GM18870 (cell line): ENCODE data around the gene IFI44.

Experiments used
- ATAC-seq: cut with Tn5 transposase; IDR thresholded peaks from one replicate; pipeline ENCODE4 v1.9.1; 2021; ENCODE audit warnings: moderate library complexity; ENCODE audit not compliant: unreplicated experiment

IFI44 gene

DNA sequence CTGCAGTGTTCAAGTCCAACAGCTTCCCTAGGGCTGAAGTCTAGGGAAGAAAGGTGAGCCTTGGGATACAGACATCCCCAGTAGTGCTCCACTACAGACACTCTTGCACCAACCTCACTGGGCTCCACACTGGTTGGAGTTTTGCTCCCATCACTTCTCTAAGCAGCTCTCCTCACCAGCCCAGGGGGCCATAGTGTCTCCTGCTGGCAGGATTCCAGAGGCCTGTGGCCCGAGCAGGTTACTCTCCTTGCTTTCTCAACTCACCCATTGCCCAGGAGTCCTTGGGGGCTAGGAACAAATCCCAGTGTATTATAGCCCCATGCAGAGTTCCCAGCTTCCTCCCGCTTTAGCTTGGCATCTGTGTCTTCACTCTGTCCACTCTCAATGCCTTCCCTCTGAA, 52.8 kb downstream of the IFI44 start:
- no peak for ATAC-seq

DNA sequence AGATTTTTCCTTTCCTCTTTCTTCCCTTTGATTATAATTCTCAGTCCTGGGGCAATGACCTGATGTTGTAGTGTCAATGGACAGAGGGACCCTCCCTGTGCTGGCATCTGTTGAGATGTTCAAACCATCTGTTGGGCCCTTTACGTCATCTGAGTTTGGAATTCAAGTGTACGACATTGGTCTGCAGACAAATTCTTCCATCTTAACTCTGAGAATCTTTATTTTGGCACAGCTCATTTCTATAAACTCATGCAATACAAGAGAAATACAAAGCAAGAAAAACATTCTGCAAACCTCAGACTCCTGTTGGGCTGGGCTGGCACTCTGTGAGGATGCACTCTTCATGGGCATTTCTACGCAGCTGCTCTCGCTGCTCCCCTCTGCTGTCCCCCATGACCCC, 54.2 kb downstream of the IFI44 start:
- no peak for ATAC-seq

DNA sequence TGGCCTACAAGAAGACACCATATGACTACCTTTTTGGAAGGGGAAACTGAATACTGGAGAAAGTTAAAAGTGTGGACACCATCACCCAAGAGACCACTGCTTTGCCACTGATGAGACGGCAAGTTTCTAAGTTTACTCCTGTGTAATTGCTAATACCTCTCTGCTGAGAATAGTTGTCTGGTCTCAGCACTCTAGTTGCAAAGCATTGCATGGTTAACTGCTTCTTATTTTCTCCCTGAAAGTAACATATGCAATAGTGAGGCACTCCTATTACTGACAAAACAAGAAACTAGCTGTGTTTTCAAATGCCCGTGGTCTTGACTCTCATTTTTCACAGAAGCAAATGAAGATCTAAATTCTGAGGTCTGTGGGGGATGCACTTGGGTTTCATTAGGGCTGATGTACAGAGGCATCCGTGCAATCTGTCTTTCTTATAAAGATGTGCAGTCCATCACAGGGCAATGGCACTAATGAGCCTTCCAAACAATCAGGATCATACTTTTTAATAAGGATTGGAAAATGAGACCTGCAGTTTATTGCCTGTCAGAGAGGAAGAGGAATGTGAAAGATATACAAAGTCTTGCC, 62.9 kb downstream of the IFI44 start:
- ATAC-seq = no peak

DNA sequence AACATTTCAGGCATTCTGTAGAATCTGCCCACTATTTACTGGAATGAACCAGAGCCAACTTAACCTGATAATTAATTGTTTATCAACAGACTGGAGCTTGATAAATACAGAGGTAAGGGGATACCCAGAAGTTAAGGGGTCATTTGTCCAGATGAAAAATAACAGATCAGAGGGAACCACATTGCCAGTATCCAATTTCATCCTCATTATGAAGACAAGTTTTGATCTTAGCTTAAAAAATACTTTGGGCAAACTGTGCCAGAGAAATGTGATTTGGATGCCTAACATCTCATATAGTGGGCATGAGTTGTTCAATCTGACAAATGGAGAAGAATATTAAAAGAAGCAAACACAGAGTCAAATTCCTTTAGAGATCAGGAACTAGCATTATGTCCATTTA, 63.7 kb downstream of the IFI44 start:
- ATAC-seq = no peak
